GM10266 (cell line): ENCODE measurements around the gene SHCBP1L.

ENCODE experiments used
- DNase-seq: peaks from one replicate; pipeline ENCODE4 v3.0.0; 2012; ENCODE audit errors: extremely low spot score
- CTCF ChIP-seq: IDR thresholded peaks from 2 replicates; pipeline ENCODE4 v1.5.1; 2012; ENCODE audit warnings: mild to moderate bottlenecking, low read depth; ENCODE audit not compliant: control insufficient read depth, insufficient read depth; ENCODE audit errors: missing control alignments

SHCBP1L gene

GRCh38 chr1:182952677-182953444 lies at the start of gene SHCBP1L:
Gene SHCBP1L (minus strand): TSS chr1:182953166. CDS start chr1:182953133, 33 bp downstream.
- DNase-seq, result no peak
- TF ChIP-seq CTCF, result no peak

- no peak for DNase-seq
- no peak for TF ChIP-seq CTCF
These were observed 49.3 kb upstream of the SHCBP1L start for GRCh38 chr1:183002267-183002666.

GRCh38 chr1:183000167-183000962 lies 47.4 kb upstream of the SHCBP1L start:
- no peak for TF ChIP-seq CTCF
- no peak for DNase-seq

- no peak for DNase-seq
- TF ChIP-seq CTCF, result no peak
These were observed 45.5 kb upstream of the SHCBP1L start for GRCh38 chr1:182998482-182998881.

- DNase-seq, result no peak
- no peak for TF ChIP-seq CTCF
These were observed 43.9 kb upstream of the SHCBP1L start for GRCh38 chr1:182996816-182997215.

- no peak for TF ChIP-seq CTCF
- DNase-seq, result no peak
These were observed 42.9 kb upstream of the SHCBP1L start for GRCh38 chr1:182995894-182996293.

- DNase-seq, result no peak
- TF ChIP-seq CTCF, result no peak
These were observed 40.8 kb upstream of the SHCBP1L start for GRCh38 chr1:182993746-182994145.
